ENCODE measurements around the gene TEX19.
A peak's percentile ranks its signal among the peaks of the same experiment; 100 is the strongest.
"Not testable (repeated sequence)": the region's sequence is repeated elsewhere in the genome, so short reads cannot be mapped to it uniquely, and the experiment has no call there.

TEX19 gene

GRCh38 chr17:82406131-82406671 lies 47.2 kb downstream of the TEX19 start:
- in situ Hi-C loops (cut with HindIII; ENCODE audit: low sequenced_read_pairs): no loop called here
- no peak for DNase-seq (ENCODE audit: low read depth)
- no peak overlapping the region for H3K4me3 ChIP-seq (ENCODE audit: low read depth, low read length)
- no peak for TF ChIP-seq CTCF (IDR thresholded peaks at IDR 0.05; ENCODE audit: low read depth, low read length, missing control alignments)

- TF ChIP-seq CTCF (IDR thresholded peaks at IDR 0.05; ENCODE audit: low read depth, low read length, missing control alignments): no peak
- in situ Hi-C loops (cut with HindIII; ENCODE audit: low sequenced_read_pairs): no loop called here
- H3K4me3 ChIP-seq (ENCODE audit: low read depth, low read length): no peak overlapping the region
- peak; percentile 15 for DNase-seq (ENCODE audit: low read depth)
Observed at GRCh38 chr17:82407255-82407654, 48.2 kb downstream of the TEX19 start.

GRCh38 chr17:82408288-82408937 lies 49.4 kb downstream of the TEX19 start:
- in situ Hi-C loops (cut with HindIII; ENCODE audit: low sequenced_read_pairs): no loop called here
- no peak for TF ChIP-seq CTCF (IDR thresholded peaks at IDR 0.05; ENCODE audit: low read depth, low read length, missing control alignments)
- DNase-seq (ENCODE audit: low read depth): no peak
- no peak overlapping the region for H3K4me3 ChIP-seq (ENCODE audit: low read depth, low read length)

- no peak overlapping the region for H3K4me3 ChIP-seq (ENCODE audit: low read depth, low read length)
- TF ChIP-seq CTCF (IDR thresholded peaks at IDR 0.05; ENCODE audit: low read depth, low read length, missing control alignments): no peak
- no peak for DNase-seq (ENCODE audit: low read depth)
- in situ Hi-C loops (cut with HindIII; ENCODE audit: low sequenced_read_pairs): no loop called here
Observed at GRCh38 chr17:82408938-82409318, 49.9 kb downstream of the TEX19 start.

GRCh38 chr17:82410014-82410716 lies 51.1 kb downstream of the TEX19 start:
- no peak for DNase-seq (ENCODE audit: low read depth)
- in situ Hi-C loops (cut with HindIII; ENCODE audit: low sequenced_read_pairs): loop anchor here (10.0 kb wide), 1 partner anchor 65 kb away; no protein-coding TSS in a partner anchor
- no peak for TF ChIP-seq CTCF (IDR thresholded peaks at IDR 0.05; ENCODE audit: low read depth, low read length, missing control alignments)
- H3K4me3 ChIP-seq (ENCODE audit: low read depth, low read length): no peak overlapping the region

GRCh38 chr17:82411396-82412053 lies 52.5 kb downstream of the TEX19 start:
- no peak overlapping the region for H3K4me3 ChIP-seq (ENCODE audit: low read depth, low read length)
- DNase-seq (ENCODE audit: low read depth): no peak
- in situ Hi-C loops (cut with HindIII; ENCODE audit: low sequenced_read_pairs): loop anchor here (10.0 kb wide), 1 partner anchor 67 kb away; no protein-coding TSS in a partner anchor
- TF ChIP-seq CTCF (IDR thresholded peaks at IDR 0.05; ENCODE audit: low read depth, low read length, missing control alignments): no peak

GRCh38 chr17:82412081-82412480 lies 53.0 kb downstream of the TEX19 start:
- DNase-seq (ENCODE audit: low read depth): not testable (repeated sequence)
- in situ Hi-C loops (cut with HindIII; ENCODE audit: low sequenced_read_pairs): loop anchor here (10.0 kb wide), 1 partner anchor 67 kb away; no protein-coding TSS in a partner anchor

More at GRCh38 chr17:82412081-82412480, 53.0 kb downstream of the TEX19 start:
- H3K4me3 ChIP-seq (ENCODE audit: low read depth, low read length): not testable (repeated sequence)

All from astrocyte of the cerebellum (primary cell).